NCI-H226 (cell line): ENCODE results near the gene ACTG1.

ENCODE experiments used
- DNase-seq: peaks from one replicate; pipeline ENCODE4 v3.0.0-alpha.2; 2015

The ACTG1 gene

DNA sequence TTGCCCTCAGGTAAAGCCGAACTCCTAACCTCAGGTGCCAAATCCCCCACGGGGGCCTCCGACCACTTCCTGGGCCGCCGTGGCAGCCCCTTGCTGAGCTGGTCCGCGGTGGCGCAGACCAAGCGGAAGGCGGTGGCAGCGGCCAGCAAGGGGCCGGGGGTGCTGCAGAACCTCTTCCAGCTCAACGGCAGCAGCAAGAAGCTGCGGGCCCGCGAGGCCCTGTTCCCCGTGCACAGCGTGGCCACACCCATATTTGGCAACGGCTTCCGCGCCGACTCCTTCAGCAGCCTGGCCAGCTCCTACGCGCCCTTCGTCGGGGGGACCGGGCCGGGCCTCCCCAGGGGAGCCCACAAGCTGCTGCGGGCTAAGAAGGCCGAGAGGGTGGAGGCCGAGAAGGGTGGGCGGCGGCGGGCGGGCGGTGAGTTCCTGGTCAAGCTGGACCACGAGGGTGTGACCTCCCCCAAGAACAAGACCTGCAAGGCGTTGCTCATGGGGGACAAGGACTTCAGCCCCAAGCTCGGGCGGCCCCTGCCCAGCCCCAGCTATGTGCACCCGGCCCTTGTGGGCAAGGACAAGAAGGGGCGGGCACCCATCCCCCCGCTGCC lies 51.6 kb downstream of the ACTG1 start:
- DNase-seq = no peak
